22Rv1 (cell line): ENCODE data around the gene TXNRD2.
A peak's percentile ranks its signal among the peaks of the same experiment; 100 is the strongest.

Experiments used
- CTCF ChIP-seq: fragments of 450-650 bp; IDR thresholded peaks from 2 replicates; pipeline ENCODE4 v1.5.1; 2017; ENCODE audit warnings: mild to moderate bottlenecking
- ZFX ChIP-seq: fragments of 450-650 bp; IDR thresholded peaks from 2 replicates; pipeline ENCODE4 v1.6.1; 2017; ENCODE audit warnings: antibody characterized with exemption, borderline replicate concordance

- TF ChIP-seq CTCF, result peak; percentile 85
- TF ChIP-seq ZFX, result no peak
Observed at GRCh38 chr22:19909350-19910179, 32.1 kb downstream of the TXNRD2 start.
